Measurements from ENCODE around the gene CD226. TPM values are rescaled to one million over a fixed set of nuclear protein-coding genes. Genes with fewer than 3 reads are reported as not detected.

CD226 gene
- total and polyA plus RNA-seq, 10 of the 15 experiments (the other 5 are each of a cell fraction or from before 2014, with no cell fraction given) = 12.9 to 68.8 (median 47.3) TPM

- TF ChIP-seq EP300 (IDR thresholded peaks at IDR 0.05; ENCODE audit: borderline replicate concordance in 1 of 2, control insufficient read depth in 1 of 2, low read depth in 2 of 2, low read length in 2 of 2) (peak; percentile 97 to 99), NBN (IDR thresholded peaks at IDR 0.05) (peak; percentile 77), FOXK2 (IDR thresholded peaks at IDR 0.05) (no peak), IKZF1 (conservative IDR thresholded peaks at IDR 0.05) (peak; percentile 99), BACH1 (IDR thresholded peaks at IDR 0.05; ENCODE audit: borderline replicate concordance) (peak; percentile 97), KAT2A (conservative IDR thresholded peaks at IDR 0.05; ENCODE audit: control insufficient read depth, low read depth, low read length) (no peak), RCOR1 (conservative IDR thresholded peaks at IDR 0.05; ENCODE audit: low read depth, low read length) (no peak), RUNX3 (IDR thresholded peaks at IDR 0.05; ENCODE audit: low read length) (peak; percentile 99), TARDBP (IDR thresholded peaks at IDR 0.05; ENCODE audit: borderline replicate concordance) (no peak; the same call in 1 of the 2 replicates), SPI1 (IDR thresholded peaks at IDR 0.05; ENCODE audit: borderline replicate concordance, insufficient read depth, low read depth, low read length) (peak; percentile 98), MLLT1 (IDR thresholded peaks at IDR 0.05) (peak; percentile 71), CHD2 (IDR thresholded peaks at IDR 0.05; ENCODE audit: borderline replicate concordance, low read depth, low read length) (peak; percentile 89), CREB1 (IDR thresholded peaks at IDR 0.05; ENCODE audit: low read depth) (peak; percentile 97), GABPA (IDR thresholded peaks at IDR 0.05; ENCODE audit: low read depth) (peak; percentile 68; the same call in 1 of the 2 replicates), GATAD2B (conservative IDR thresholded peaks at IDR 0.05; ENCODE audit: low read depth) (peak; percentile 86), IRF4 (IDR thresholded peaks at IDR 0.05; ENCODE audit: low read depth, low read length) (peak; percentile 99), CTCF (IDR thresholded peaks at IDR 0.05 in 2 of 3, conservative IDR thresholded peaks at IDR 0.05 in 1 of 3; ENCODE audit: control insufficient read depth in 2 of 3, extremely low read depth in 1 of 3, insufficient read depth in 1 of 3, low read depth in 3 of 3, low read length in 3 of 3) (no peak), ZBTB33 (IDR thresholded peaks at IDR 0.05) (no peak), HSF1 (IDR thresholded peaks at IDR 0.05; ENCODE audit: low read depth, low read length) (no peak), ETV6 (conservative IDR thresholded peaks at IDR 0.05 in 1 of 2, IDR thresholded peaks at IDR 0.05 in 1 of 2; ENCODE audit: borderline replicate concordance in 1 of 2, low read depth in 1 of 2) (peak in 1 of 2 experiments; percentile 100; a peak in 2 of 4 replicates)
Observed at GRCh38 chr18:69948919-69949537, 1.4 kb upstream of the CD226 start (continued).
